Measurements from ENCODE around the gene TFB1M. TPM values are rescaled to one million over a fixed set of nuclear protein-coding genes. Genes with fewer than 3 reads are reported as not detected.

TFB1M gene
- total and polyA plus RNA-seq, 2 donors, result 14.4 to 16.4 TPM

DNA sequence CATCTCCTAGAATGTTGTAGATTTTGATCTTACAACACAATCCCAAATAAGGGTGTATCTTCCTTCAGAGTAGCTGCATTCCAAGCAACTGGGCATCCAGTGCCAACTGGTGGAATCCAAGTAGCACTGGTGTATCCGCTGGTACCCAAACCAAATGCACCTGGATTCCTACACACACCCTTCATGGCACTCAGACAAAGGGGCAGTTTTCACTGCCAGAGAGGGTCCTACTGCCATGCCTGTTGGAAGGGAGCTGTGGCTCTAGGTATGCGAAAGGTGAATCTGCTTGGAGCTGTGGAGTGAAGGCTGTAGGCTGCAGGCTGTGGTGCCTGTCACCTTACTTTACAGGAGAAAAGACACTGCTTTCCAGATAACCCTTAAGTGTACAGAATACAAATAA is 67.5 kb downstream of the TFB1M start:
- no peaks in the 10 kb centered on the region for H3K9me3 ChIP-seq (ENCODE audit: control insufficient read depth in 2 of 2, insufficient read depth in 1 of 2, low read length in 1 of 2)
- H3K27ac ChIP-seq (ENCODE audit: low read depth in 1 of 2, low read length in 1 of 2), result no peak overlapping the region
- H3K36me3 ChIP-seq (ENCODE audit: control insufficient read depth in 2 of 2, insufficient read depth in 2 of 2, low read length in 1 of 2), result peaks cover 13 to 14% of the 10 kb centered on the region in 2 donors
- no peak for DNase-seq (ENCODE audit: low read depth in 6 of 9, low spot score in 9 of 9)
- no peaks in the 10 kb centered on the region for H3K27me3 ChIP-seq (ENCODE audit: control insufficient read depth in 2 of 2, insufficient read depth in 1 of 2, low read length in 1 of 2)
- 98% methylated on average over 2 of the region's 2 CpGs for WGBS
- no peaks in the 10 kb centered on the region for H3K4me1 ChIP-seq (ENCODE audit: control insufficient read depth in 2 of 2, insufficient read depth in 2 of 2, low read length in 2 of 2)
- no peak overlapping the region for H3K4me3 ChIP-seq (ENCODE audit: low read length in 2 of 2)

DNA sequence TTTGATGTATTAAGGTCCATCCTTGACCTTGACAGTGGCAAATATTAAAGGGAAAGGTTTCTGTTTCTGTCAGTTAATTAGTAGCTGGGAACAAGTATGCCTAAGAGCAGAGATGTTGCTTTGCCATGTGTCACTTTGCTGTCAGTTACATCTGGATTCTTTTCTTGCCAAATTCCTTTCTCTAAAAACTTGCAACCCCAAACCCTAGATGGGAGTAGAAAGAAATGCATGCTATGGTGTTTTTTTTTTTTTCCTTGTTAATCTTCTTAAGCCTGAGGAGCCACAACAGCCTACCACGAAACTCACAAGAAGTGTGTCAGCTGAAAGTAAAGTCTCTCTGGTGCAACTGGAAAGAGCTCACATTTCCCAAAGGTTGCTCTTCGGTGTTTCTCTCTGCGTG is 68.5 kb downstream of the TFB1M start:
- WGBS, result 84% methylated on average over 3 of the region's 3 CpGs
- Histone ChIP-seq H3K9me3 (ENCODE audit: control insufficient read depth in 2 of 2, insufficient read depth in 1 of 2, low read length in 1 of 2) (no peaks in the 10 kb centered on the region), H3K4me3 (ENCODE audit: low read length in 2 of 2) (no peak overlapping the region), H3K4me1 (ENCODE audit: control insufficient read depth in 2 of 2, insufficient read depth in 2 of 2, low read length in 2 of 2) (no peaks in the 10 kb centered on the region), H3K27ac (ENCODE audit: low read depth in 1 of 2, low read length in 1 of 2) (no peak overlapping the region), H3K36me3 (ENCODE audit: control insufficient read depth in 2 of 2, insufficient read depth in 2 of 2, low read length in 1 of 2) (peaks cover 10 to 12% of the 10 kb centered on the region in 2 donors), H3K27me3 (ENCODE audit: control insufficient read depth in 2 of 2, insufficient read depth in 1 of 2, low read length in 1 of 2) (no peaks in the 10 kb centered on the region)
- DNase-seq (ENCODE audit: low read depth in 6 of 9, low spot score in 9 of 9), result no peak

DNA sequence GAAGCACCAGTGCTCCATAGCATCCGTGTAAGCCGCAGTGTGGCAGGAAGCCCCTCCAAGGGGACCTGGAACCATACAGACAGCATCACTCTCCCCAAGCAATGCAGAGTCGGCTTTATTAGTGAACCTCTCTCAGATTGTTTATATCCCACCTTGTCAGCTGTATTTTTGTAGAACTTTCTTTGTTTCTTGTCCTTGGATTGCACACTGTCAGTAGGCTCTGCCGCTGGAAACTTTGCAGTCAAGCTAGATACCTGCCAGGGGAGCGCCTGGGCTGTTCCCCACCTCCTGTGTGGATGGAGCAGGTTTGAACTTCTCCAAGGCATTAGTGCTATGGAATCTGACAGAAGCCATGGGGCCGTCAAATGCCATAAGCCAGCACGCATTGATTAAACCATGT is 69.1 kb downstream of the TFB1M start:
- H3K27ac ChIP-seq (ENCODE audit: low read depth in 1 of 2, low read length in 1 of 2), result no peak overlapping the region
- H3K36me3 ChIP-seq (ENCODE audit: control insufficient read depth in 2 of 2, insufficient read depth in 2 of 2, low read length in 1 of 2), result peaks cover 4 to 6% of the 10 kb centered on the region in 2 donors
- H3K4me1 ChIP-seq (ENCODE audit: control insufficient read depth in 2 of 2, insufficient read depth in 2 of 2, low read length in 2 of 2), result no peaks in the 10 kb centered on the region
- H3K27me3 ChIP-seq (ENCODE audit: control insufficient read depth in 2 of 2, insufficient read depth in 1 of 2, low read length in 1 of 2), result no peaks in the 10 kb centered on the region
- 97% methylated on average over 7 of the region's 7 CpGs for WGBS
- no peaks in the 10 kb centered on the region for H3K9me3 ChIP-seq (ENCODE audit: control insufficient read depth in 2 of 2, insufficient read depth in 1 of 2, low read length in 1 of 2)
- no peak for DNase-seq (ENCODE audit: low read depth in 6 of 9, low spot score in 9 of 9)
- H3K4me3 ChIP-seq (ENCODE audit: low read length in 2 of 2), result no peak overlapping the region

DNA sequence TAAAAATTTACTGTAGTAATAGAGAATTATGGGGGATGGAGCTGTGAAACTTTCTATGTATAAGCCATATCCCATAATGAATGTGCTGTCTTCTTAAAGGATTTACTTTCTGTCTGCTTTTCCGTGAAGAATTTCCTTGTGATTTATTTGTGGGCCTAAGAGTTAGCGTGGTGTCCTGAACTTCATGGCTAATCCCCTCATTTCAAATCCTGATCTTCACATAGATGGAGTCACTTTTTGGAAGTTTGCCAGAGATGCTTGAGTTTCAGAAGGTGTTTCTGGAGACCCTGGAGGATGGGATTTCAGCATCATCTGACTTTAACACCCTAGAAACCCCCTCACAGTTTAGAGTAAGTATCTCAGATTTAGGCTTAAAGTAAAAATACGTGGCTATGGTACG is 69.8 kb downstream of the TFB1M start:
- WGBS, result 98% methylated on average over 4 of the region's 4 CpGs
- Histone ChIP-seq H3K4me1 (ENCODE audit: control insufficient read depth in 2 of 2, insufficient read depth in 2 of 2, low read length in 2 of 2) (no peaks in the 10 kb centered on the region), H3K27ac (ENCODE audit: low read depth in 1 of 2, low read length in 1 of 2) (no peak overlapping the region), H3K4me3 (ENCODE audit: low read length in 2 of 2) (no peak overlapping the region), H3K27me3 (ENCODE audit: control insufficient read depth in 2 of 2, insufficient read depth in 1 of 2, low read length in 1 of 2) (no peaks in the 10 kb centered on the region), H3K36me3 (ENCODE audit: control insufficient read depth in 2 of 2, insufficient read depth in 2 of 2, low read length in 1 of 2) (peaks cover 0 to 6% of the 10 kb centered on the region in 2 donors), H3K9me3 (ENCODE audit: control insufficient read depth in 2 of 2, insufficient read depth in 1 of 2, low read length in 1 of 2) (no peaks in the 10 kb centered on the region)
- no peak for DNase-seq (ENCODE audit: low read depth in 6 of 9, low spot score in 9 of 9)

DNA sequence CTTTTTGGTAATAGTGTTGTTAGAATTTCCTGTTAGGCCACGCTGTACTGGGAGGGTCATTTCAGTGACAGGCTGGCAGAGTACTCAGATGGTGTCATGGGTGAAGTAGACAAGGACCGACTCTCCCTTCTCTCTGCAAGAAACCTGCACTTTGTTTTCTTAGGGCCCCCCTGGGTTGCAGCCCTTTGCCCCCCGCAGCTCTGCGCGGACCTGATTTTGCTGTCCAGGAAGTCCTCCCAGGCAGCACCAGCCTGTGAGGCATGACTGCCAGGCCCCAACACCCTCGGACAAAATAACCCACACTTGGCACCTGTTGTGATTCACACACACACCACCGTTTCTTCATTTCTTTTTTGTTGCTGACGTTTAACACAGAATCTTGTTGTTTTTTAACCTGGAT is 72.3 kb downstream of the TFB1M start:
- Histone ChIP-seq H3K4me3 (ENCODE audit: low read length in 2 of 2) (no peak overlapping the region), H3K27ac (ENCODE audit: low read depth in 1 of 2, low read length in 1 of 2) (no peak overlapping the region), H3K27me3 (ENCODE audit: control insufficient read depth in 2 of 2, insufficient read depth in 1 of 2, low read length in 1 of 2) (no peaks in the 10 kb centered on the region), H3K4me1 (ENCODE audit: control insufficient read depth in 2 of 2, insufficient read depth in 2 of 2, low read length in 2 of 2) (no peaks in the 10 kb centered on the region), H3K9me3 (ENCODE audit: control insufficient read depth in 2 of 2, insufficient read depth in 1 of 2, low read length in 1 of 2) (peaks cover 0 to 10% of the 10 kb centered on the region in 2 donors), H3K36me3 (ENCODE audit: control insufficient read depth in 2 of 2, insufficient read depth in 2 of 2, low read length in 1 of 2) (peaks cover 0 to 4% of the 10 kb centered on the region in 2 donors)
- no peak for DNase-seq (ENCODE audit: low read depth in 6 of 9, low spot score in 9 of 9)
- WGBS, result 88% methylated on average over 8 of the region's 8 CpGs

DNA sequence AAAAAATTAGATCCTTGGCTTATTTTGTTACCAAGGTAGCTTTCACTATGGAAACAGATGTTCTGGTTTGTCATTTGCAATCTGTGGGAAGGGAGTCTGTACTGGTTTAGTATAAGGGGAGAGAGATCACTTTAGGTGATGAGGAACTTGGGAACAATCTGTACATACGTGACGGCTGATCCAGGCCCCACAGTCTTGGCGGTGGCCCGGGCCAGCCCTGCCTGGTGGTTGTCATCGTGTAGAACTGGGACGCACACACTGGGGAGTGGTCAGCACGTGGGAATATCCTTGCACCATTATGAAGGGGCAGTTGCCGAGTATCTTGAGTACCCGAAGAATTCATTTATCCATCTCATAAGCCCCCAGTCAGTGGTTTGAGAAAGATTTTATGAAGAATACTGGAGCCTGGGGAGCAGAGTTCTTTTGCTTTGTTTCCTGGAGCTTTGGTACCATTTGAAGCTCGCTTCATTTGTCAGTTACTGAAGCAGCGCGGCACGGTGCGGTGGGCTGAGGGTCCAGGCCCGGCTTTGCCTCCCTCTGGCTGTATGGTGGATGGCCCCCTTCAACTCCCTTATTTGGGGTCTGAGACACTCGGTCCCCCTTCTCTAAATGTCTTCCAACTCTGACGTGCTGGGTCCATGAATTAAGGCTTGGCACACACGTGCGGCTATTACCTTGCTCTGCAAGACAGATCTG is 73.2 kb downstream of the TFB1M start:
- peaks cover 0 to 11% of the 10 kb centered on the region in 2 donors for H3K9me3 ChIP-seq (ENCODE audit: control insufficient read depth in 2 of 2, insufficient read depth in 1 of 2, low read length in 1 of 2)
- no peak overlapping the region for H3K4me3 ChIP-seq (ENCODE audit: low read length in 2 of 2)
- H3K27me3 ChIP-seq (ENCODE audit: control insufficient read depth in 2 of 2, insufficient read depth in 1 of 2, low read length in 1 of 2), result no peaks in the 10 kb centered on the region
- DNase-seq (ENCODE audit: low read depth in 6 of 9, low spot score in 9 of 9), result no peak
- no peaks in the 10 kb centered on the region for H3K4me1 ChIP-seq (ENCODE audit: control insufficient read depth in 2 of 2, insufficient read depth in 2 of 2, low read length in 2 of 2)
- H3K27ac ChIP-seq (ENCODE audit: low read depth in 1 of 2, low read length in 1 of 2), result no peak overlapping the region
- WGBS, result 95% methylated on average over 19 of the region's 19 CpGs
- no peaks in the 10 kb centered on the region for H3K36me3 ChIP-seq (ENCODE audit: control insufficient read depth in 2 of 2, insufficient read depth in 2 of 2, low read length in 1 of 2)

DNA sequence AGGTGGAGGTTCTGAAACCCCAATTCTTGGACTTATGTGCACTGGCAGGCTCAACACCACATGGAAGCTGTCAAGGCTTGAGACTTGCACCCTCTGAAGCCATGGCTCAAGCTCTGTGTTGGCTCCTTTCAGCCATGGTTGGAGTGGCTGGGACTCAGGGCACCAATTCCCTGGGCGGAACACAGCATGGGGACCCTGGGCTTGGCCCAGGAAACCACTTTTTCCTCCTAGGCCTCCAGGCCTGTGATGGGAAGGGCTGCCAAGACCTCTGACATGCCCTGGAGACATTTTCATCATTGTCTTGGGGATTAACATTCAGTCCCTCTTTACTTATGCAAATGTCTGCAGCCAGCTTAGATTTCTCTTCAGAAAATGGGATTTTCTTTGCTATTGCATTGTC is 76.7 kb downstream of the TFB1M start:
- Histone ChIP-seq H3K27ac (ENCODE audit: low read depth in 1 of 2, low read length in 1 of 2) (no peak overlapping the region), H3K4me3 (ENCODE audit: low read length in 2 of 2) (no peak overlapping the region), H3K27me3 (ENCODE audit: control insufficient read depth in 2 of 2, insufficient read depth in 1 of 2, low read length in 1 of 2) (no peaks in the 10 kb centered on the region), H3K36me3 (ENCODE audit: control insufficient read depth in 2 of 2, insufficient read depth in 2 of 2, low read length in 1 of 2) (no peaks in the 10 kb centered on the region), H3K9me3 (ENCODE audit: control insufficient read depth in 2 of 2, insufficient read depth in 1 of 2, low read length in 1 of 2) (peaks cover 0 to 11% of the 10 kb centered on the region in 2 donors), H3K4me1 (ENCODE audit: control insufficient read depth in 2 of 2, insufficient read depth in 2 of 2, low read length in 2 of 2) (peaks cover 0 to 11% of the 10 kb centered on the region in 2 donors)
- no peak for DNase-seq (ENCODE audit: low read depth in 6 of 9, low spot score in 9 of 9)
- 58% methylated on average over 1 of the region's 1 CpG for WGBS

DNA sequence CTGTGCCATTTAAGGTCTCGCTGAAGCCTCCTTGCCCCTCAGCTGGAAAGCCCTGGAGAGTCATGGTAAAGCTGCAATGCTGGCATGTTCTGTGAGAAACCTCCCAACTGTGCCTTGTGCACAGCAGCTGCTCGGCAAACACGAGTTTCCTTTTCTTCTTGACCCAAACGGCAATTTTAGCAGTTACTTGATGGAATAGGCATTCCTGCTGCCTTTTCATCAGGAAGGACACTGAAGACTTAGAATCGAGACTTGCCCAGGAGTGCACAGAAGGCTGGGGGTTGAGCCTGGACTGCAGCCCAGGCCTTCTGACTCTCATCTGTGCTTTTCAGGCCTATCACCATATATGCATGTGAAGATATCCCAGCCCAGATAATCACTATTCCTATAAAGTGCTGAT is 79.2 kb downstream of the TFB1M start:
- 79% methylated on average over 5 of the region's 5 CpGs for WGBS
- H3K27ac ChIP-seq (ENCODE audit: low read depth in 1 of 2, low read length in 1 of 2), result no peak overlapping the region
- H3K36me3 ChIP-seq (ENCODE audit: control insufficient read depth in 2 of 2, insufficient read depth in 2 of 2, low read length in 1 of 2), result no peaks in the 10 kb centered on the region
- DNase-seq (ENCODE audit: low read depth in 6 of 9, low spot score in 9 of 9), result no peak
- peaks cover 0 to 12% of the 10 kb centered on the region in 2 donors for H3K9me3 ChIP-seq (ENCODE audit: control insufficient read depth in 2 of 2, insufficient read depth in 1 of 2, low read length in 1 of 2)
- H3K27me3 ChIP-seq (ENCODE audit: control insufficient read depth in 2 of 2, insufficient read depth in 1 of 2, low read length in 1 of 2), result no peaks in the 10 kb centered on the region
- H3K4me1 ChIP-seq (ENCODE audit: control insufficient read depth in 2 of 2, insufficient read depth in 2 of 2, low read length in 2 of 2), result peaks cover 0 to 16% of the 10 kb centered on the region in 2 donors
- H3K4me3 ChIP-seq (ENCODE audit: low read length in 2 of 2), result no peak overlapping the region

DNA sequence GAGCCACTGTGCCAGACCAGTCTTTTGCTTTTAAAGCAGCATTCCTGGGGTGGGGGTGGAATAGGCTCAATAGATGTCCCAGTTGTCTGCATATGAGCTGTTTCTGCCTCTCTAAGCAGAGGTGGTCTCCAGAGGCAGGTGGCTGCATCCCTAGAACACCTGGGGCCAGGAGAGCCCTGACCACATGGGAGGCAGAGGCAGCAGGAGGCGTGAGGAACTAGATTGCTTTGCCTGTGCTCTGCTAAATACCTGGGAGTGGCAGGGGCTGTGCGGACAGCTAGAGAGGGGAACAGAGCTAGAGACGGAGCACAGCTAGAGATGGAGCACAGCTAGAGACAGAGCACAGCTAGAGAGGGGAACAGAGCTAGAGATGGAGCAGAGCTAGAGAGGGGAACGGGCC is 79.6 kb downstream of the TFB1M start:
- DNase-seq (ENCODE audit: low read depth in 6 of 9, low spot score in 9 of 9), result no peak
- no peak overlapping the region for H3K27ac ChIP-seq (ENCODE audit: low read depth in 1 of 2, low read length in 1 of 2)
- H3K9me3 ChIP-seq (ENCODE audit: control insufficient read depth in 2 of 2, insufficient read depth in 1 of 2, low read length in 1 of 2), result peaks cover 0 to 15% of the 10 kb centered on the region in 2 donors
- no peaks in the 10 kb centered on the region for H3K27me3 ChIP-seq (ENCODE audit: control insufficient read depth in 2 of 2, insufficient read depth in 1 of 2, low read length in 1 of 2)
- no peaks in the 10 kb centered on the region for H3K36me3 ChIP-seq (ENCODE audit: control insufficient read depth in 2 of 2, insufficient read depth in 2 of 2, low read length in 1 of 2)
- peaks cover 0 to 16% of the 10 kb centered on the region in 2 donors for H3K4me1 ChIP-seq (ENCODE audit: control insufficient read depth in 2 of 2, insufficient read depth in 2 of 2, low read length in 2 of 2)
- H3K4me3 ChIP-seq (ENCODE audit: low read length in 2 of 2), result no peak overlapping the region
- WGBS, result 94% methylated on average over 4 of the region's 4 CpGs

Measured in thymus (tissue), 11 donors.